Ascending aorta (tissue), 2 donors: ENCODE data around the gene TBC1D22B. TPM values are rescaled to one million over a fixed set of nuclear protein-coding genes. Genes with fewer than 3 reads are reported as not detected.
"Not testable (repeated sequence)": the region's sequence is repeated elsewhere in the genome, so short reads cannot be mapped to it uniquely, and the experiment has no call there.

Experiments
- DNase-seq, 2 donors: peaks; one replicate each; pipeline ENCODE4 v3.0.0-alpha.2; 2019; ENCODE audit warnings: low spot score in 2 of 2
- H3K27ac ChIP-seq, 2 donors: fragments of 200-600 bp; sonication (generic); one replicate each; pipeline ENCODE4 v1.5.1; 2016 to 2017; ENCODE audit warnings: mild to moderate bottlenecking in 1 of 2
- H3K27me3 ChIP-seq: fragments of 200-600 bp; sonication (generic); one replicate; pipeline ENCODE4 v1.5.1; 2017
- H3K36me3 ChIP-seq, 2 donors: fragments of 200-600 bp; sonication (generic); one replicate each; pipeline ENCODE4 v1.5.1; 2016
- H3K4me1 ChIP-seq, 2 donors: fragments of 200-600 bp; sonication (generic); one replicate each; pipeline ENCODE4 v1.5.1; 2016 to 2017; ENCODE audit warnings: mild to moderate bottlenecking in 1 of 2
- H3K4me3 ChIP-seq, 2 donors: fragments of 200-600 bp; sonication (generic); one replicate each; pipeline ENCODE4 v1.5.1; 2016 to 2017; ENCODE audit warnings: mild to moderate bottlenecking in 1 of 2
- H3K9me3 ChIP-seq, 2 donors: fragments of 200-600 bp; sonication (generic); one replicate each; pipeline ENCODE4 v1.5.1; 2016
- intact Hi-C: fragments of 100-400 bp; cut with DNase I; formaldehyde crosslinking; loops from one replicate; pipeline ENCODE4 v1.15.1; 2023
- total RNA-seq: library from RNA; depleted of rRNA; stranded (reverse); fragments of >200 nt; gene quantifications from one replicate; pipeline ENCODE4 v1.1.0, GENCODE V29; 2016
- TF ChIP-seq, protein P1 (sequence below), 3 experiments: fragments of 200-600 bp in 2 of 3; fragments of 450-650 bp in 1 of 3; sonication (generic) in 2 of 3; IDR thresholded peaks; one replicate each; pipeline ENCODE4 v1.5.1; 2016 to 2019; ENCODE audit warnings: antibody characterized with exemption in 3 of 3, mild to moderate bottlenecking in 1 of 3, moderate library complexity in 1 of 3

The TBC1D22B gene
- total RNA-seq, 1 donor from 2014 or later: 11.1 TPM

DNA sequence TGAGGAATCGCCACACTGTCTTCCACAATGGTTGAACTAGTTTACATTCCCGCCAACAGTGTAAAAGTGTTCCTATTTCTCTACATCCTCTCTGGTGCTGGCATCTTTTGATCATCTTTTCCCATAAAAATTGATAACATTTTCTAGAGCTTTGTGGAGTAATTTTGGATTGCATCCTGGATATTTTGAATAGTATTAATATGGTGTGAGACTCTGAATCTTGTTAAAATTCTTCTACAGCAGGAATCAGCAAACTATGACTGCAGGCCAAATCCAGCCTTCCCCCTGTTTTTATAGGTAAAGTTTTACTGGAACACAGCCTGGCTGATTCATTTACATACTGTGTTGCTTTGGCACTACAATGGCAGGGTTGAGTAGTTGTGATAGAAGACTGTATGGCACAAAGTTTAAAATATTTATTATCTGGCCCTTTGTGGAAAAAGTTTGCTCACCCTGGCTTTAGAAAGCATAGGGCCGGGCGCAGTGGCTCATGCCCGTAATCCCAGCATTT lies 81.2 kb downstream of the TBC1D22B start:
- no peak overlapping the region for H3K27ac ChIP-seq
- TF ChIP-seq, protein P1, sequence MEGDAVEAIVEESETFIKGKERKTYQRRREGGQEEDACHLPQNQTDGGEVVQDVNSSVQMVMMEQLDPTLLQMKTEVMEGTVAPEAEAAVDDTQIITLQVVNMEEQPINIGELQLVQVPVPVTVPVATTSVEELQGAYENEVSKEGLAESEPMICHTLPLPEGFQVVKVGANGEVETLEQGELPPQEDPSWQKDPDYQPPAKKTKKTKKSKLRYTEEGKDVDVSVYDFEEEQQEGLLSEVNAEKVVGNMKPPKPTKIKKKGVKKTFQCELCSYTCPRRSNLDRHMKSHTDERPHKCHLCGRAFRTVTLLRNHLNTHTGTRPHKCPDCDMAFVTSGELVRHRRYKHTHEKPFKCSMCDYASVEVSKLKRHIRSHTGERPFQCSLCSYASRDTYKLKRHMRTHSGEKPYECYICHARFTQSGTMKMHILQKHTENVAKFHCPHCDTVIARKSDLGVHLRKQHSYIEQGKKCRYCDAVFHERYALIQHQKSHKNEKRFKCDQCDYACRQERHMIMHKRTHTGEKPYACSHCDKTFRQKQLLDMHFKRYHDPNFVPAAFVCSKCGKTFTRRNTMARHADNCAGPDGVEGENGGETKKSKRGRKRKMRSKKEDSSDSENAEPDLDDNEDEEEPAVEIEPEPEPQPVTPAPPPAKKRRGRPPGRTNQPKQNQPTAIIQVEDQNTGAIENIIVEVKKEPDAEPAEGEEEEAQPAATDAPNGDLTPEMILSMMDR (IDR thresholded peaks at IDR 0.05): no peak
- no peak overlapping the region for H3K4me3 ChIP-seq
- H3K9me3 ChIP-seq: no peaks in the 10 kb centered on the region
- intact Hi-C loops: no loop called here
- DNase-seq: no peak
- H3K36me3 ChIP-seq: no peaks in the 10 kb centered on the region
- H3K4me1 ChIP-seq: no peaks in the 10 kb centered on the region
- no peaks in the 10 kb centered on the region for H3K27me3 ChIP-seq

DNA sequence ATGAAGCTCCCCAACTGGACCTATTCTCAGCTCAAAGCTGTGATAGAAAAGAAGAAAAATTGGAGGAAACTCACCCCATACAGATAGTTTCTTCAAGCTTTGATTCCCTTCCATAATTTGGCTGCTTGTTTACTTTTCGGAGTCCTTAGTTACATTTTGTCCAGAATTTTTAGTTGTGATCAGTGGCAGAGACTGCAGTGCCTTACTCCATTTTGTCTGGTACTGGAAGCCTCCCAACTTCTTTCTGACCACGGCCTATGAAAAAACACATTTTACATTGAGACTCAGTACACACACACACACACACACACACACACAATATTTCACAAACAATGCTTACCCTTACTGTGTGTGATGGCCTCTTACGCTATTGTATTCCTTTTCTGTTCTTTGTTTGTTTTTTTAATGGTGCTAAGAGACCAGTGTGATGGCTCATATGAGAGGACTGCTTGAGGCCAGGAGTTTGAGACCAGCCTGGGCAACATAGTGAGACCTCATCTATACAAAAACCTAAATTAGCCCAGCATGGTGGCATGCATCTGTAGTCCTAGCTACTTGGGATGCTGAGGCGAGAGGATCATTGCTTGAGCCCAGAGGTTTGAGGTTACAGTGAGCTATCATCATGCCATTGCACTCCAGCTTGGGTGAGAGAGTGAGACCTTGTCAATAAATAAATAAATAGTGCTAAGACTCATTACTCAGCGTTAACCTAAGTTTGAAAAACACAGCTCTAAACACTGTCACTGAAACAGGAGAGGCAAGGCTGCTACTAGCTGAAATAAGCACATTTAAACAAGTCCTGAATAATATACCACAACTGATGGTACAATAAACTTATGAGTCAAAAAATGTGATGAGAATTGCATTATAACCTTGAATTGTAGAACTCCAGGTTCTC lies 82.4 kb downstream of the TBC1D22B start:
- H3K27me3 ChIP-seq: no peaks in the 10 kb centered on the region
- no peak overlapping the region for H3K4me3 ChIP-seq
- no peak for DNase-seq

DNA sequence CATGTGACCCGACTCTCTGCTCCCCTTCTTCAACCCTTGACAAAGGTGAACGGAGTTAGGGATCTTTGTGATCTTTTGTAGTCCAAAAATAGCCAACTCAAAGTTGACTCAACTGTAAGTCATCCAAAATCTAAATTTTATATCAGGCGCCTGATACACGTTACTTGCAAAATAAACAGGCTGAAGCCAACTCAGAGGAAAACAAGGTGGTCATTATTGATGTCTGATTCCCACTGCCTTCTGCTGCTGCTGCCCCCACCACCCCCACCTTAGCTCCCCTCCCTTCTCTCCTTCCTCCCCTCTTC lies 83.0 kb downstream of the TBC1D22B start:
- no peaks in the 10 kb centered on the region for H3K9me3 ChIP-seq
- no peak overlapping the region for H3K27ac ChIP-seq
- no peaks in the 10 kb centered on the region for H3K4me1 ChIP-seq
- H3K36me3 ChIP-seq: no peaks in the 10 kb centered on the region
- no peak overlapping the region for H3K4me3 ChIP-seq
- TF ChIP-seq, protein P1 (IDR thresholded peaks at IDR 0.05): no peak
- intact Hi-C loops: no loop called here
- H3K27me3 ChIP-seq: no peaks in the 10 kb centered on the region
- no peak for DNase-seq

More for the DNA sequence above, 82.4 kb downstream of the TBC1D22B start:
- Histone ChIP-seq H3K4me1 (no peaks in the 10 kb centered on the region), H3K9me3 (no peaks in the 10 kb centered on the region), H3K27ac (no peak overlapping the region), H3K36me3 (no peaks in the 10 kb centered on the region)
- TF ChIP-seq, protein P1 (IDR thresholded peaks at IDR 0.05): no peak
- intact Hi-C loops: no loop called here

DNA sequence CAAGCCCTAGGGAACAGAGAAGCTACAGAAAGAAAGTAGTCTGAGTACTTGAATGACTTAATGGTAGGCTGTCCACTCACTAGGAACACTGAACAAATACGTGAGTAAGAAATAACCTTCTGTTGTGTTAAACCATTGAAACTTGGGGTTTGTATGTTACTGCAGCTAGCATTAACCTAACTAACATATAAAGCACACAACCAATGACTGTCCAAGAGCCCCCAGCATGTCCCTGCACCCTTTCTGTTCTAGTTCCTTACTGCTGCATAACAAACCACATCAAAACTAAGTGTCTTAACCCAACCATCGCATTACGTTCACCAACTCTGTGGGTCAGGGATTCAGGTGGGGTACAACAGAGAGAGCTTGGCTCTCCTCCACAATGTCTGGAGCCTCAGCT lies 85.7 kb downstream of the TBC1D22B start:
- no peak for DNase-seq
- no peaks in the 10 kb centered on the region for H3K36me3 ChIP-seq
- no peak overlapping the region for H3K27ac ChIP-seq
- H3K4me1 ChIP-seq: no peaks in the 10 kb centered on the region
- no peaks in the 10 kb centered on the region for H3K9me3 ChIP-seq
- TF ChIP-seq, protein P1 (IDR thresholded peaks at IDR 0.05): no peak
- H3K27me3 ChIP-seq: no peaks in the 10 kb centered on the region
- intact Hi-C loops: no loop called here
- no peak overlapping the region for H3K4me3 ChIP-seq

DNA sequence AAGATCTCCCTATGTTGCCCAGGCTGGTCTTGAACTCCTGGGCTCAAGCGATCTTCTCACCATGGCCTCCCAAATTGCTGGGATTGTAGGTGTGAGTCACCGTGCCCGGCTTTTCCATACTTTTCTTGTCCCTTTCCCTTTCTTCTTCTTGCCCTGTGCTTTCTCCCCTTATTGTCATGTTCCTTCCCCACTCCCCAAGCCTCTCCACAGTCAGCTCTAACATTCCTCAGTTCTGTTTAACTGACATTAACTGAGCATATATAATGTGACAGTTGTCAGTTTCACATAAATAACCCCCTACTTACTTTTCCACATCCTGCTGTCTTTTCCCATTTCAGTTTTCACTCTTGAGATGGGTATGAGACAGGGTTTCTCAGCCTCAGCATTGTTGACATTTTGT lies 86.7 kb downstream of the TBC1D22B start:
- TF ChIP-seq, protein P1 (IDR thresholded peaks at IDR 0.05): no peak
- intact Hi-C loops: no loop called here

DNA sequence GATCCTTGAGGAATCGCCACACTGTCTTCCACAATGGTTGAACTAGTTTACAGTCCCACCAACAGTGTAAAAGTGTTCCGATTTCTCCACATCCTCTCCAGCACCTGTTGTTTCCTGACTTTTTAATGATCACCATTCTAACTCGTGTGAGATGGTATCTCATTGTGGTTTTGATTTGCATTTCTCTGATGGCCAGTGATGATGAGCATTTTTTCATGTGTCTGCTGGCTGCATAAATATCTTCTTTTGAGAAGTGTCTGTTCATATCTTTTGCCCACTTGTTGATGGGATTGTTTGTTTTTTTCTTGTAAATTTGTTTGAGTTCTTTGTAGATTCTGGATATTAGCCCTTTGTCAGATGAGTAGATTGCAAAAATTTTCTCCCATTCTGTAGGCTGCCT lies 88.2 kb downstream of the TBC1D22B start:
- H3K27ac ChIP-seq, H3K4me3 ChIP-seq, H3K4me1 ChIP-seq, H3K27me3 ChIP-seq, H3K36me3 ChIP-seq, intact Hi-C loops, H3K9me3 ChIP-seq, DNase-seq: not testable (repeated sequence)

More for the DNA sequence above, 86.7 kb downstream of the TBC1D22B start:
- no peak for DNase-seq
- no peaks in the 10 kb centered on the region for H3K36me3 ChIP-seq
- H3K4me3 ChIP-seq: no peak overlapping the region
- H3K27me3 ChIP-seq: no peaks in the 10 kb centered on the region
- no peaks in the 10 kb centered on the region for H3K4me1 ChIP-seq
- no peak overlapping the region for H3K27ac ChIP-seq
- H3K9me3 ChIP-seq: no peaks in the 10 kb centered on the region
